ENCODE results near the gene PDGFA.

The PDGFA gene

DNA sequence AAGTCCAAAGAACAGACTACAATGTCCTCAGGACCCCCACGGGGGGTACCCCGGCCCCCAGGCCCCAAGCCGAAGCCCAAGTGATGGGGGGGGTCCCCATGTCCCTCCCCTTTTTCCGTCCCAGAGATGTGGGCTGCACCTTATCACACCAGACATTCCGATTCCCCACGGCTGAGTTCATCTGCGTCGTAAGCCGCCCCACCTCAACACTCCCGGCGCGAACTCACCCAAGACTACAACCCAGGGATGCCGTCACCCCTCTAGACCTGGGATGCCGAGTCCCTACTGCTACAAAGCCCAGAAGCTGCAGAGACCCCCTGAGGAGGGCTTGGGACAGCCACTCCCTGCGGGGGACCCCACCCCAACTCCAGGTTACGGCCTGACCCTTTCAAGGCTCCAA lies 14.5 kb downstream of the PDGFA start:
- H3K36me3 ChIP-seq (ENCODE audit: low read depth) = peaks cover 84% of the 10 kb centered on the region
- no peak for DNase-seq (ENCODE audit: low spot score)
- ATAC-seq (ENCODE audit: low read depth) = no peak
- TF ChIP-seq, protein P1, sequence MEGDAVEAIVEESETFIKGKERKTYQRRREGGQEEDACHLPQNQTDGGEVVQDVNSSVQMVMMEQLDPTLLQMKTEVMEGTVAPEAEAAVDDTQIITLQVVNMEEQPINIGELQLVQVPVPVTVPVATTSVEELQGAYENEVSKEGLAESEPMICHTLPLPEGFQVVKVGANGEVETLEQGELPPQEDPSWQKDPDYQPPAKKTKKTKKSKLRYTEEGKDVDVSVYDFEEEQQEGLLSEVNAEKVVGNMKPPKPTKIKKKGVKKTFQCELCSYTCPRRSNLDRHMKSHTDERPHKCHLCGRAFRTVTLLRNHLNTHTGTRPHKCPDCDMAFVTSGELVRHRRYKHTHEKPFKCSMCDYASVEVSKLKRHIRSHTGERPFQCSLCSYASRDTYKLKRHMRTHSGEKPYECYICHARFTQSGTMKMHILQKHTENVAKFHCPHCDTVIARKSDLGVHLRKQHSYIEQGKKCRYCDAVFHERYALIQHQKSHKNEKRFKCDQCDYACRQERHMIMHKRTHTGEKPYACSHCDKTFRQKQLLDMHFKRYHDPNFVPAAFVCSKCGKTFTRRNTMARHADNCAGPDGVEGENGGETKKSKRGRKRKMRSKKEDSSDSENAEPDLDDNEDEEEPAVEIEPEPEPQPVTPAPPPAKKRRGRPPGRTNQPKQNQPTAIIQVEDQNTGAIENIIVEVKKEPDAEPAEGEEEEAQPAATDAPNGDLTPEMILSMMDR (IDR thresholded peaks at IDR 0.05; ENCODE audit: poor library complexity, severe bottlenecking) = no peak
- no peaks in the 10 kb centered on the region for H3K4me1 ChIP-seq (ENCODE audit: insufficient read depth, poor library complexity, severe bottlenecking)
- no peaks in the 10 kb centered on the region for H3K9me3 ChIP-seq (ENCODE audit: severe bottlenecking)
- H3K4me3 ChIP-seq (ENCODE audit: severe bottlenecking) = no peak overlapping the region
- no peaks in the 10 kb centered on the region for H3K27me3 ChIP-seq (ENCODE audit: insufficient read depth, poor library complexity, severe bottlenecking)
- H3K27ac ChIP-seq (ENCODE audit: poor library complexity, severe bottlenecking) = no peak overlapping the region

GRCh38 chr7:504221-505111 lies 15.2 kb downstream of the PDGFA start:
- Histone ChIP-seq H3K4me3 (ENCODE audit: severe bottlenecking) (no peak overlapping the region), H3K9me3 (ENCODE audit: severe bottlenecking) (no peaks in the 10 kb centered on the region), H3K36me3 (ENCODE audit: low read depth) (peaks cover 84% of the 10 kb centered on the region), H3K27me3 (ENCODE audit: insufficient read depth, poor library complexity, severe bottlenecking) (no peaks in the 10 kb centered on the region), H3K4me1 (ENCODE audit: insufficient read depth, poor library complexity, severe bottlenecking) (no peaks in the 10 kb centered on the region), H3K27ac (ENCODE audit: poor library complexity, severe bottlenecking) (no peak overlapping the region)
- DNase-seq (ENCODE audit: low spot score) = peak; percentile 57
- ATAC-seq (ENCODE audit: low read depth) = 0 out of 3 replicates have a peak, but pooled peaks have one; percentile 15
- TF ChIP-seq, protein P1 (IDR thresholded peaks at IDR 0.05; ENCODE audit: poor library complexity, severe bottlenecking) = no peak

- Histone ChIP-seq H3K4me3 (ENCODE audit: severe bottlenecking) (no peak overlapping the region), H3K9me3 (ENCODE audit: severe bottlenecking) (no peaks in the 10 kb centered on the region), H3K27me3 (ENCODE audit: insufficient read depth, poor library complexity, severe bottlenecking) (no peaks in the 10 kb centered on the region), H3K36me3 (ENCODE audit: low read depth) (peaks cover 84% of the 10 kb centered on the region), H3K4me1 (ENCODE audit: insufficient read depth, poor library complexity, severe bottlenecking) (no peaks in the 10 kb centered on the region), H3K27ac (ENCODE audit: poor library complexity, severe bottlenecking) (no peak overlapping the region)
- TF ChIP-seq, protein P1 (IDR thresholded peaks at IDR 0.05; ENCODE audit: poor library complexity, severe bottlenecking) = no peak
- DNase-seq (ENCODE audit: low spot score) (peak; percentile 48), ATAC-seq (ENCODE audit: low read depth) (no peak)
These were observed 16.0 kb downstream of the PDGFA start for GRCh38 chr7:503575-504111.

DNA sequence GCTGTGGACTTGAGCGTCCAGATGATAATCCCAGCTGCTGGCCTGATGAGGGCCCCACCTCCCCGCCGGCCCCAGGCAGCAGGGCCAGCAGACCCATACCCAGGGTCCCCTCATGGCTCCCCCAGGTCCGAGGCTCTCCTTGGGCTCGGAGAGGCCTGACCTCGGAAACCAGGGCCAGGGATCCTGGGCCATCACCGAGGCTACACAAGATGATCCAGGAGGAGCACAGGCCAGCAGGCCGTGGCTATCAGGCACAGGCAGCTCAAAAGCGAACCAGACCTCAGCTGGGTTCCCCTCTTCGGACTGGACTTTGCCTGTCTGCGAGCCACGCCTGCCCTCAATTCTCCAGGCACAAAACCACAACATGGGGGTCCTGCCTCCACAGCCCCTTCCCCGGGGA lies 17.4 kb downstream of the PDGFA start:
- H3K27me3 ChIP-seq (ENCODE audit: insufficient read depth, poor library complexity, severe bottlenecking) = no peaks in the 10 kb centered on the region
- peaks cover 83% of the 10 kb centered on the region for H3K36me3 ChIP-seq (ENCODE audit: low read depth)
- ATAC-seq (ENCODE audit: low read depth) = no peak
- no peak overlapping the region for H3K4me3 ChIP-seq (ENCODE audit: severe bottlenecking)
- H3K9me3 ChIP-seq (ENCODE audit: severe bottlenecking) = no peaks in the 10 kb centered on the region
- no peak overlapping the region for H3K27ac ChIP-seq (ENCODE audit: poor library complexity, severe bottlenecking)
- TF ChIP-seq, protein P1 (IDR thresholded peaks at IDR 0.05; ENCODE audit: poor library complexity, severe bottlenecking) = no peak
- DNase-seq (ENCODE audit: low spot score) = peak; percentile 32
- H3K4me1 ChIP-seq (ENCODE audit: insufficient read depth, poor library complexity, severe bottlenecking) = no peaks in the 10 kb centered on the region

GRCh38 chr7:501526-501925 lies 18.1 kb downstream of the PDGFA start:
- TF ChIP-seq, protein P1 (IDR thresholded peaks at IDR 0.05; ENCODE audit: poor library complexity, severe bottlenecking) = no peak
- Histone ChIP-seq H3K27ac (ENCODE audit: poor library complexity, severe bottlenecking) (no peak overlapping the region), H3K36me3 (ENCODE audit: low read depth) (peaks cover 83% of the 10 kb centered on the region), H3K4me3 (ENCODE audit: severe bottlenecking) (no peak overlapping the region), H3K4me1 (ENCODE audit: insufficient read depth, poor library complexity, severe bottlenecking) (peaks cover 4% of the 10 kb centered on the region), H3K27me3 (ENCODE audit: insufficient read depth, poor library complexity, severe bottlenecking) (no peaks in the 10 kb centered on the region), H3K9me3 (ENCODE audit: severe bottlenecking) (no peaks in the 10 kb centered on the region)
- DNase-seq (ENCODE audit: low spot score) = peak; percentile 44
- ATAC-seq (ENCODE audit: low read depth) = no peak

Measured in RWPE2 (cell line).